Measurements from ENCODE around the gene SNRPB.
A peak's percentile ranks its signal among the peaks of the same experiment; 100 is the strongest.

- TF ChIP-seq CTCF (tag by site-specific recombination; IDR thresholded peaks at IDR 0.05) (no peak), REST (tag by site-specific recombination; IDR thresholded peaks at IDR 0.05) (no peak), ATF2 (tag by site-specific recombination; IDR thresholded peaks at IDR 0.05; ENCODE audit: low read depth) (no peak), ZNF639 (tag by site-specific recombination; IDR thresholded peaks at IDR 0.05) (no peak), ZBTB20 (tag by site-specific recombination; IDR thresholded peaks at IDR 0.05) (no peak), ZNF76 (tag by site-specific recombination; IDR thresholded peaks at IDR 0.05; ENCODE audit: borderline replicate concordance, low read depth) (no peak), ZNF10 (tag by site-specific recombination; IDR thresholded peaks at IDR 0.05) (peak; percentile 90), ZNF239 (tag by site-specific recombination; IDR thresholded peaks at IDR 0.05) (no peak), YY1 (tag by site-specific recombination; IDR thresholded peaks at IDR 0.05) (no peak), ZNF146 (tag by site-specific recombination; IDR thresholded peaks at IDR 0.05) (no peak), ZBTB44 (tag by site-specific recombination; IDR thresholded peaks at IDR 0.05) (no peak)
Observed at GRCh38 chr20:2507875-2508630, 37.5 kb upstream of the SNRPB start.

All from HEK293 (cell line).